ENCODE measurements around the gene RCHY1. TPM values are rescaled to one million over a fixed set of nuclear protein-coding genes. Genes with fewer than 3 reads are reported as not detected.
"Not testable (repeated sequence)": the region's sequence is repeated elsewhere in the genome, so short reads cannot be mapped to it uniquely, and the experiment has no call there.

Gene RCHY1
- total RNA-seq, 1 donor from 2014 or later: 21.5 TPM

DNA sequence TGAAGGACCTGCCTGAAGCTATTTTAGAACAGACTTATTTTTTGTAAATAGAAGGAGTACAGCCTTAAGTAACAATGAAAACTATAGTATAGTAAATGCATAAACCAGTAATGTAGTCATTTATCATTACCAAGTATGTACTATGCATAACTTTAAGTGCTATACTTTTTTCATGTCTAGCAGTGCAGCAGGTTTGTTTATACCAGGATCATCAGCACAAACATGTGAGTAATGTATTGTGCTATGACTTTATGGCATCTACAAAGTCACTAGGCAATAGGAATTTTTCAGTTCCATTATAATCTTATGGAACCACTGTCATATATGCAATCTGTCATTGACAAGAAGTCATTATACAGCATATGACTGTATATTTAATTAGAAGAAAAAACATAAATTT, 38.2 kb upstream of the RCHY1 start:
- H3K4me3 Mint-ChIP-seq (ENCODE audit: unreplicated experiment): no peak overlapping the region
- H3K27ac Mint-ChIP-seq (ENCODE audit: unreplicated experiment): no peak overlapping the region
- no peaks in the 10 kb centered on the region for H3K9me3 Mint-ChIP-seq (ENCODE audit: unreplicated experiment)
- no peak for DNase-seq
- TF ChIP-seq, protein P1, sequence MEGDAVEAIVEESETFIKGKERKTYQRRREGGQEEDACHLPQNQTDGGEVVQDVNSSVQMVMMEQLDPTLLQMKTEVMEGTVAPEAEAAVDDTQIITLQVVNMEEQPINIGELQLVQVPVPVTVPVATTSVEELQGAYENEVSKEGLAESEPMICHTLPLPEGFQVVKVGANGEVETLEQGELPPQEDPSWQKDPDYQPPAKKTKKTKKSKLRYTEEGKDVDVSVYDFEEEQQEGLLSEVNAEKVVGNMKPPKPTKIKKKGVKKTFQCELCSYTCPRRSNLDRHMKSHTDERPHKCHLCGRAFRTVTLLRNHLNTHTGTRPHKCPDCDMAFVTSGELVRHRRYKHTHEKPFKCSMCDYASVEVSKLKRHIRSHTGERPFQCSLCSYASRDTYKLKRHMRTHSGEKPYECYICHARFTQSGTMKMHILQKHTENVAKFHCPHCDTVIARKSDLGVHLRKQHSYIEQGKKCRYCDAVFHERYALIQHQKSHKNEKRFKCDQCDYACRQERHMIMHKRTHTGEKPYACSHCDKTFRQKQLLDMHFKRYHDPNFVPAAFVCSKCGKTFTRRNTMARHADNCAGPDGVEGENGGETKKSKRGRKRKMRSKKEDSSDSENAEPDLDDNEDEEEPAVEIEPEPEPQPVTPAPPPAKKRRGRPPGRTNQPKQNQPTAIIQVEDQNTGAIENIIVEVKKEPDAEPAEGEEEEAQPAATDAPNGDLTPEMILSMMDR (IDR thresholded peaks at IDR 0.05; ENCODE audit: partially characterized antibody, unreplicated experiment): no peak
- H3K36me3 Mint-ChIP-seq (ENCODE audit: unreplicated experiment): no peaks in the 10 kb centered on the region
- H3K4me1 Mint-ChIP-seq (ENCODE audit: low read depth, unreplicated experiment): no peaks in the 10 kb centered on the region
- no peaks in the 10 kb centered on the region for H3K27me3 Mint-ChIP-seq (ENCODE audit: unreplicated experiment)

DNA sequence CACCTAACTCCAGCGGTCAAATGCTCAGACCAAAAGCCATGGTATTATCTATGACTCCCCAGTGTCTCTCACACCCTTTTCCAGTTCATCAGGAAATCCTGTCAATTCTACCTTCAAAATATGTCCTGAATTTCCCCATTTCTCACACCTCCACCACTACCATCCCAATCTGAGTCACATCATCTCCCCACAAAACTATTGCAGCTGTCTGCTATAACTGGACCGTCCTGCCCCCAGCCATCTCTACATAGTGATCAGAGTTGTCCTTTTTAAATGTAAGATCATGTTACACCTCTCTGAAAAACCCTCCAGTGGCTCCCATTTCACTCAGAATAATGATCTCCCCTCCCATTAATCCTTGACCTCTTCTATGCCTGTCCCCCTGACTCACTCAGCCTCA, 34.8 kb upstream of the RCHY1 start:
- H3K4me1 Mint-ChIP-seq (ENCODE audit: low read depth, unreplicated experiment): no peaks in the 10 kb centered on the region
- H3K4me3 Mint-ChIP-seq (ENCODE audit: unreplicated experiment): no peak overlapping the region
- no peak for DNase-seq
- no peaks in the 10 kb centered on the region for H3K9me3 Mint-ChIP-seq (ENCODE audit: unreplicated experiment)
- H3K36me3 Mint-ChIP-seq (ENCODE audit: unreplicated experiment): no peaks in the 10 kb centered on the region
- H3K27me3 Mint-ChIP-seq (ENCODE audit: unreplicated experiment): no peaks in the 10 kb centered on the region
- H3K27ac Mint-ChIP-seq (ENCODE audit: unreplicated experiment): no peak overlapping the region
- TF ChIP-seq, protein P1 (IDR thresholded peaks at IDR 0.05; ENCODE audit: partially characterized antibody, unreplicated experiment): no peak

DNA sequence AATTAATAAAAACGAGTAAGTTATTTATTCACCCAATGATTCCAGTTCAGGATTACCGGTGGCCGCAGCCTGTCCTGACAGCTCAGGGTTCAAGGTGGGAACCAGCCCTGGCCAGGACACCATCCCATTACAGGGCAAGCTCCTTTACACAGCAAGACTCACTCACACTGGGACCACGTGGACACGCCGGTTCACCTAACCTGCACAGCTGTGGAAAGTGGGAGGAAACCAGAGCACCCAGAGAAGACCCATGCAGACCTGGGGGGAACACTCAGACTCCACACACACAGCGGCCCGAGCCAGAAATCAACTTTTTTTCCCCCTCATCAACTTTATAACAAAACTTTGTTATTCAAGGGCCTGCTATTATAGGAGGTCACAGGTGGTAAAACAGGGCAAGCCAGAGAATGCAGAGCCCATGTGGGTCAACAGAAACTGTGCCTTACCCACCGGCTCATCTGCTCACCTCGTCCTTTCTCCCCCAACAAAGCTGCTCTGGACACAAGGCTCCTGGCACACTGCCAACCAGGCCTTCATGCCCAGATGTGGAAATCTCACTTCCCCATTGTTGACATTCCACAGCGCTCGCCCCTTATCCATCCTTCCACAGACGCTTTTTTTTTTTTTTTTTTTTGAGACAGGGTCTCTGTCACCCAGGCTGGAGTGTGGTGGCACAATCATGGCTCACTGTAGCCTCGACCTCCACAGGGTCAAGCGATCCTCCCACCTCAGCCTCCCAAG, 33.6 kb upstream of the RCHY1 start:
- Mint-ChIP-seq H3K27me3 (ENCODE audit: unreplicated experiment) (no peaks in the 10 kb centered on the region), H3K4me1 (ENCODE audit: low read depth, unreplicated experiment) (no peaks in the 10 kb centered on the region), H3K4me3 (ENCODE audit: unreplicated experiment) (no peak overlapping the region), H3K27ac (ENCODE audit: unreplicated experiment) (no peak overlapping the region), H3K9me3 (ENCODE audit: unreplicated experiment) (no peaks in the 10 kb centered on the region), H3K36me3 (ENCODE audit: unreplicated experiment) (no peaks in the 10 kb centered on the region)
- no peak for DNase-seq
- TF ChIP-seq, protein P1 (IDR thresholded peaks at IDR 0.05; ENCODE audit: partially characterized antibody, unreplicated experiment): no peak

DNA sequence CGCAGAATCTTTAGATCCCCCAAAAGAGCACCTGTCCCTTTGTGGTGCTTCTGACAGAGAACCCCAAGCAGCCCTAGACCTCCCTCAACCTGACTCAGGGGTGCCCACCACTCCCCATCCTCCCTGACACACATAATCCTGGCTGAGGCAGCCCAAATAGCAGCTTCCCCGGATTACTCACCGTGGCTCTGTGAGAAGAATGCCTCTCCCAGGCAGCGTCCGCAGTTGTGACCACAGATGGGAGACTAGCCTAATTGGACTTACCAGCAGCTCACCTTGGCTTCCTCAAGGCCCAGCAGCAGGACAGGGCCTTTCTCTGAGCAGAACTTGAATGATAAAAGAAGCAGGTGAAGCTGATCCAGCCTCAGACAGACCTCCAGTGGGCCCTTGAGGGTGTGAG, 31.3 kb upstream of the RCHY1 start:
- H3K27ac Mint-ChIP-seq (ENCODE audit: unreplicated experiment): no peak overlapping the region
- no peaks in the 10 kb centered on the region for H3K36me3 Mint-ChIP-seq (ENCODE audit: unreplicated experiment)
- H3K9me3 Mint-ChIP-seq (ENCODE audit: unreplicated experiment): no peaks in the 10 kb centered on the region
- no peaks in the 10 kb centered on the region for H3K27me3 Mint-ChIP-seq (ENCODE audit: unreplicated experiment)
- TF ChIP-seq, protein P1 (IDR thresholded peaks at IDR 0.05; ENCODE audit: partially characterized antibody, unreplicated experiment): no peak
- H3K4me3 Mint-ChIP-seq (ENCODE audit: unreplicated experiment): no peak overlapping the region
- no peak for DNase-seq
- no peaks in the 10 kb centered on the region for H3K4me1 Mint-ChIP-seq (ENCODE audit: low read depth, unreplicated experiment)

DNA sequence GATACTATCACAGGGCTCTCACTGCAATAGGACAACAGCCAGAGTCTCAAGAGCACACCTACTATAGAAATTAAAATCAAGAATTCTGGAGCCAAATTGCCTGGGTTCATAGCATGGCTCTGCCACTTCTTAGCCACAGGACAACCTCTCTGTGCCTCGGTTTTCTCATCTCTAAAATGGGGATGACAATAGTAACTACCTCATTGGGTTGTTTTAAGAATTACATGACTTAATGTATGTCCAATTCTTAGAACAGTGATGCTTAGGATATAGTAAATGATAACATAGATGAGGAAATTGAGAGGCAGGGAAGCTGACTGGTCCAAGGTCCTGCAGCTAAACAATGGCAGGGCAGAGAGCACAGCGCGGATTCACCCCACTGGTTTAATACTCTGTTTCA, 30.7 kb upstream of the RCHY1 start:
- Mint-ChIP-seq H3K27me3 (ENCODE audit: unreplicated experiment) (no peaks in the 10 kb centered on the region), H3K27ac (ENCODE audit: unreplicated experiment) (no peak overlapping the region), H3K36me3 (ENCODE audit: unreplicated experiment) (no peaks in the 10 kb centered on the region), H3K9me3 (ENCODE audit: unreplicated experiment) (no peaks in the 10 kb centered on the region), H3K4me1 (ENCODE audit: low read depth, unreplicated experiment) (no peaks in the 10 kb centered on the region), H3K4me3 (ENCODE audit: unreplicated experiment) (no peak overlapping the region)
- TF ChIP-seq, protein P1 (IDR thresholded peaks at IDR 0.05; ENCODE audit: partially characterized antibody, unreplicated experiment): no peak
- no peak for DNase-seq

DNA sequence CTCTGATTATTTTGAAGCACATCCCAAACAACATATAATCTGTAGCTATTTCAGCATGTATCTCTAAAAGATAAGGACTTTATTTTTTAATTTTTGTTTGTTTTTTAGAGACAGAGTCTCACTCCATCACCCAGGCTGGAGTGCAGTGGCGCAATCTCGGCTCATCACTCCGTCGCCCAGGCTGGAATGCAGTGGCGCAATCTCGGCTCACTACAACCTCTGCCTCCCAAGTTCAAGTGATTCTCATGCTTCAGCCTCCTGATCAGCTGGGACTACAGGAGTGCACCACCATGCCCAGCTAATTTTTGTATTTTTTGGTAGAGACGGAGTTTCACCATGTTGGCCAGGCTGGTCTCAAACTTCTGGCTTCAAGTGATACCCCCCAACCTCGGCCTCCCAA, 30.0 kb upstream of the RCHY1 start:
- H3K27me3 Mint-ChIP-seq (ENCODE audit: unreplicated experiment); DNase-seq; H3K9me3 Mint-ChIP-seq (ENCODE audit: unreplicated experiment); H3K4me3 Mint-ChIP-seq (ENCODE audit: unreplicated experiment); H3K27ac Mint-ChIP-seq (ENCODE audit: unreplicated experiment); H3K36me3 Mint-ChIP-seq (ENCODE audit: unreplicated experiment); H3K4me1 Mint-ChIP-seq (ENCODE audit: low read depth, unreplicated experiment): not testable (repeated sequence)

Data from glutamatergic neuron (in vitro differentiated cells).